ENCODE data around the gene CTSK. TPM values are rescaled to one million over a fixed set of nuclear protein-coding genes. Genes with fewer than 3 reads are reported as not detected.

Gene CTSK
- total RNA-seq, 2 donors from 2014 or later = 6.1 to 8.4 TPM

- peaks cover 8% of the 10 kb centered on the region for H3K4me1 Mint-ChIP-seq
- no peak for TF ChIP-seq CTCF (conservative IDR thresholded peaks at IDR 0.05)
- Histone ChIP-seq H3K27me3 (ENCODE audit: control insufficient read depth, insufficient read depth, low read length, poor library complexity, severe bottlenecking) (no peaks in the 10 kb centered on the region), H3K9me3 (ENCODE audit: control insufficient read depth, low read length) (no peaks in the 10 kb centered on the region), H3K36me3 (ENCODE audit: control insufficient read depth, insufficient read depth, low read length) (no peaks in the 10 kb centered on the region), H3K4me3 (ENCODE audit: low read length) (no peak overlapping the region), H3K27ac (ENCODE audit: low read depth, low read length) (no peak overlapping the region), H3K4me1 (ENCODE audit: control insufficient read depth, insufficient read depth, low read length) (no peaks in the 10 kb centered on the region), H3K9ac (ENCODE audit: extremely low read depth, low read length, poor library complexity, severe bottlenecking) (no peak overlapping the region)
- no peaks in the 10 kb centered on the region for H3K27me3 Mint-ChIP-seq (ENCODE audit: insufficient read depth)
- 94 to 96% methylated on average over 4 of the region's 4 CpGs for WGBS, 2 experiments (ENCODE audit: insufficient coverage in 1 of 2, insufficient read length in 1 of 2)
- H3K36me3 Mint-ChIP-seq (ENCODE audit: low read depth) = no peaks in the 10 kb centered on the region
- no peak overlapping the region for H3K27ac Mint-ChIP-seq
- no peak overlapping the region for H3K4me3 Mint-ChIP-seq
- H3K9me3 Mint-ChIP-seq = no peaks in the 10 kb centered on the region
- DNase-seq = no peak
Observed at GRCh38 chr1:150788946-150789345, 19.1 kb downstream of the CTSK start.

GRCh38 chr1:150787455-150787854 lies 20.6 kb downstream of the CTSK start:
- no peak for DNase-seq
- Histone ChIP-seq H3K27me3 (ENCODE audit: control insufficient read depth, insufficient read depth, low read length, poor library complexity, severe bottlenecking) (no peaks in the 10 kb centered on the region), H3K4me1 (ENCODE audit: control insufficient read depth, insufficient read depth, low read length) (no peaks in the 10 kb centered on the region), H3K9ac (ENCODE audit: extremely low read depth, low read length, poor library complexity, severe bottlenecking) (no peak overlapping the region), H3K9me3 (ENCODE audit: control insufficient read depth, low read length) (no peaks in the 10 kb centered on the region), H3K4me3 (ENCODE audit: low read length) (no peak overlapping the region), H3K36me3 (ENCODE audit: control insufficient read depth, insufficient read depth, low read length) (no peaks in the 10 kb centered on the region), H3K27ac (ENCODE audit: low read depth, low read length) (no peak overlapping the region)
- no peaks in the 10 kb centered on the region for H3K9me3 Mint-ChIP-seq
- no peaks in the 10 kb centered on the region for H3K36me3 Mint-ChIP-seq (ENCODE audit: low read depth)
- H3K27me3 Mint-ChIP-seq (ENCODE audit: insufficient read depth) = no peaks in the 10 kb centered on the region
- no peak overlapping the region for H3K4me3 Mint-ChIP-seq
- no peak overlapping the region for H3K27ac Mint-ChIP-seq
- no peak for TF ChIP-seq CTCF (conservative IDR thresholded peaks at IDR 0.05)
- peaks cover 8% of the 10 kb centered on the region for H3K4me1 Mint-ChIP-seq

- no peaks in the 10 kb centered on the region for H3K4me1 Mint-ChIP-seq
- Histone ChIP-seq H3K27ac (ENCODE audit: low read depth, low read length) (no peak overlapping the region), H3K4me3 (ENCODE audit: low read length) (no peak overlapping the region), H3K4me1 (ENCODE audit: control insufficient read depth, insufficient read depth, low read length) (no peaks in the 10 kb centered on the region), H3K9ac (ENCODE audit: extremely low read depth, low read length, poor library complexity, severe bottlenecking) (no peak overlapping the region), H3K9me3 (ENCODE audit: control insufficient read depth, low read length) (peaks cover 6% of the 10 kb centered on the region), H3K27me3 (ENCODE audit: control insufficient read depth, insufficient read depth, low read length, poor library complexity, severe bottlenecking) (no peaks in the 10 kb centered on the region), H3K36me3 (ENCODE audit: control insufficient read depth, insufficient read depth, low read length) (no peaks in the 10 kb centered on the region)
- peaks cover 15% of the 10 kb centered on the region for H3K9me3 Mint-ChIP-seq
- H3K36me3 Mint-ChIP-seq (ENCODE audit: low read depth) = no peaks in the 10 kb centered on the region
- H3K27ac Mint-ChIP-seq = no peak overlapping the region
- no peaks in the 10 kb centered on the region for H3K27me3 Mint-ChIP-seq (ENCODE audit: insufficient read depth)
- no peak for DNase-seq
- 100% methylated on average over 1 of the region's 3 CpGs for WGBS, 2 experiments (ENCODE audit: insufficient coverage in 1 of 2, insufficient read length in 1 of 2)
- no peak for TF ChIP-seq CTCF (conservative IDR thresholded peaks at IDR 0.05)
- H3K4me3 Mint-ChIP-seq = no peak overlapping the region
Observed at GRCh38 chr1:150780510-150780909, 27.6 kb downstream of the CTSK start.

Measured in endodermal cell (in vitro differentiated cells).